ELF-1 (cell line): ENCODE measurements around the gene CYP2F1.
A peak's percentile ranks its signal among the peaks of the same experiment; 100 is the strongest.
"Not testable (repeated sequence)": the region's sequence is repeated elsewhere in the genome, so short reads cannot be mapped to it uniquely, and the experiment has no call there.

Source experiments
- DNase-seq: peaks from one replicate; pipeline ENCODE4 v3.0.0-alpha.2; 2016; ENCODE audit warnings: low read depth, low spot score

The CYP2F1 gene

GRCh38 chr19:41114132-41114531 is at the start of gene CYP2F1:
CYP2F1 (plus strand) TSS chr19:41114432; CDS start chr19:41116189, 1,757 bp downstream.
- DNase-seq: no peak

GRCh38 chr19:41064974-41065569 is 49.2 kb upstream of the CYP2F1 start:
- DNase-seq: peak; percentile 7

- DNase-seq: no peak
Measured at GRCh38 chr19:41076286-41076685, 37.9 kb upstream of the CYP2F1 start.

- DNase-seq: no peak
Measured at GRCh38 chr19:41083516-41083915, 30.7 kb upstream of the CYP2F1 start.

GRCh38 chr19:41085748-41086415 is 28.4 kb upstream of the CYP2F1 start:
- no peak for DNase-seq

- no peak for DNase-seq
Measured at GRCh38 chr19:41088151-41088550, 26.1 kb upstream of the CYP2F1 start, which contains the start of gene CYP2A13. CYP2A13 (plus strand) TSS chr19:41088451; CDS start chr19:41088472, 21 bp downstream.

GRCh38 chr19:41089959-41090358 is 24.3 kb upstream of the CYP2F1 start:
- no peak for DNase-seq

- DNase-seq: no peak
Measured at GRCh38 chr19:41095703-41096102, 18.5 kb upstream of the CYP2F1 start.

GRCh38 chr19:41096353-41096752 is 17.9 kb upstream of the CYP2F1 start:
- DNase-seq: no peak

- DNase-seq: no peak
Measured at GRCh38 chr19:41097302-41097701, 16.9 kb upstream of the CYP2F1 start.

GRCh38 chr19:41098762-41099161 is 15.5 kb upstream of the CYP2F1 start:
- DNase-seq: peak; percentile 69

- not testable (repeated sequence) for DNase-seq
Measured at GRCh38 chr19:41102210-41102609, 12.0 kb upstream of the CYP2F1 start.

- DNase-seq: no peak
Measured at GRCh38 chr19:41106177-41106576, 8.1 kb upstream of the CYP2F1 start.

- DNase-seq: no peak
Measured at GRCh38 chr19:41111296-41111695, 2.9 kb upstream of the CYP2F1 start.

- no peak for DNase-seq
Measured at GRCh38 chr19:41111750-41112295, 2.4 kb upstream of the CYP2F1 start.

GRCh38 chr19:41112728-41113290 is 1.4 kb upstream of the CYP2F1 start:
- no peak for DNase-seq

GRCh38 chr19:41116261-41116660 is 2.0 kb downstream of the CYP2F1 start:
- no peak for DNase-seq

GRCh38 chr19:41120929-41121911 is 7.0 kb downstream of the CYP2F1 start:
- not testable (repeated sequence) for DNase-seq

GRCh38 chr19:41122846-41123245 is 8.6 kb downstream of the CYP2F1 start:
- not testable (repeated sequence) for DNase-seq

GRCh38 chr19:41123716-41124294 is 9.6 kb downstream of the CYP2F1 start:
- DNase-seq: no peak

GRCh38 chr19:41126765-41127203 is 12.6 kb downstream of the CYP2F1 start:
- peak; percentile 33 for DNase-seq
